ENCODE data around the gene CITED2.

Gene CITED2

DNA sequence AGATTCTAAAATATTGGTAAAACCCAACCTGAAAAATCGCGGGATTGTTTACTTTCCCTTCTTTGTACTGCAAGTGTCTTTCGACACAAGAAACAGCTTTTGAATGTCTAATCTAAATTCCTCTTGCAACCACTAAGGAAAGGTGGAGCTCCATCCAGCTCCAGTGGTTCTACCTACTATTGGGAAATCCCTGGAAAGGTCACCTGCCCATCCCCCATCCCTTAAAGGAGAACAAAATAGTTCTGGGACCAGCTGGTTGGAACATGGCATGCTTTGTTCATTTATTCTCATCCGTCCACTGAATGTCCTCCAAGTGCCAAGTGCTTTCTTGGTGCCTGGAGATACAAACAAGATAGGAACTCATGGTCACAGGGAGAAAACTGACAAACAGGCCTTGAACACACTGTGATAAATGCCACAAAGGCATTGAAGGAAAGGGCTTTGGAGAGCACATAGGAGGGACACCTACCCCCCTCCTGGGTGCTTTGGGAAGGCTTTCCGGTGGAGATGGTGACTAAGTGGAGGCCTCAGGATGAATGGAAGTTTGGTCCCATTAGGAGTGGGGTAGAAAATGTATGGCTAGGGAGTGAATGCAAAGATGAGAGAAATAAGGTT, 2.3 kb upstream of the CITED2 start:
- DNase-seq (ENCODE audit: low read depth) = peak; percentile 52

GRCh38 chr6:139376017-139376330, 1.5 kb upstream of the CITED2 start:
- peak; percentile 55 for DNase-seq (ENCODE audit: low read depth)
- no peak for TF ChIP-seq CTCF (conservative IDR thresholded peaks at IDR 0.05; ENCODE audit: control insufficient read depth, insufficient read depth, low read depth, low read length)
- peak overlapping the region; percentile 97 for H3K4me3 ChIP-seq (ENCODE audit: control insufficient read depth, low read depth, low read length)

More for the DNA sequence above, 2.3 kb upstream of the CITED2 start:
- H3K4me3 ChIP-seq (ENCODE audit: control insufficient read depth, low read depth, low read length) = no peak overlapping the region
- no peak for TF ChIP-seq CTCF (conservative IDR thresholded peaks at IDR 0.05; ENCODE audit: control insufficient read depth, insufficient read depth, low read depth, low read length)

DNA sequence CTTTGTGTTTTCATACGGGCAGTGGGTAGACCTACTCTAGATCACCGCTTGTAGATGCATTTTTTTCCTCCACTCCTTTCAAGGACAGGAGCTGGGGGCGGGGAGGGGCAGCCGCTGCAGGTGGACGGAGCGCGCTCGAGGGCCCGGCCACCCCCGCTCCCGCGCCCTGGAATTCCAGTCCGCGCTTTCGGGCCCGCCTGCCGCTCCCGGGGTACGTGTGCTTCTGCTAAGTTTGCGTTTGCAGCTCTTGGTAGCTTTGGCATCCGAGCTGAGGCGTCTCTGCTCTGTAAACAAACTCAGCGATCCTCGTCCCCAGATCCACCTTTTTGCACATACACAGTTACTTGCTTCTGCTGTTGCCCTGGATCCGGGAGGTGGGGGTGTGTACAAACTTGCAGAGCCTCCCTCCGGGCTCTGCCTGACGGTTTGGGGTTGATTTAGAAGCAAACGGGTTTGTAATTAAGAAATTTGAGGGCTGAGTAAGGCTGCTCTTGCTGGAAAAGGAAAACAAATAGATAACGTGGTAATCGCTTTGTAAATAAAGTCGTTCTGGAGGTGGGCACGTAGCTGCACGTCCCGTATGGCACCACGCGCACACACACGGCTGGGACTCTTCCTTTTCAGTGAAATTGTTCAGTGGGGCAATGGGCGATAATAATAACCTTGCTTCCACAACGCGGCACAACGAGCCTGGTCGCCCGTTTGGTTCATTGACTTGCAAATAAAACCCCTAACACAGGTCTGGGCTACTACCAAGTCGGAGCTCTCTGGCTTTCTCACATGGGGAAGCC, 973 bp upstream of the CITED2 start:
- TF ChIP-seq CTCF (conservative IDR thresholded peaks at IDR 0.05; ENCODE audit: control insufficient read depth, insufficient read depth, low read depth, low read length) = peak; percentile 11
- DNase-seq (ENCODE audit: low read depth) = peak; percentile 98
- H3K4me3 ChIP-seq (ENCODE audit: control insufficient read depth, low read depth, low read length) = peak overlapping the region; percentile 97

DNA sequence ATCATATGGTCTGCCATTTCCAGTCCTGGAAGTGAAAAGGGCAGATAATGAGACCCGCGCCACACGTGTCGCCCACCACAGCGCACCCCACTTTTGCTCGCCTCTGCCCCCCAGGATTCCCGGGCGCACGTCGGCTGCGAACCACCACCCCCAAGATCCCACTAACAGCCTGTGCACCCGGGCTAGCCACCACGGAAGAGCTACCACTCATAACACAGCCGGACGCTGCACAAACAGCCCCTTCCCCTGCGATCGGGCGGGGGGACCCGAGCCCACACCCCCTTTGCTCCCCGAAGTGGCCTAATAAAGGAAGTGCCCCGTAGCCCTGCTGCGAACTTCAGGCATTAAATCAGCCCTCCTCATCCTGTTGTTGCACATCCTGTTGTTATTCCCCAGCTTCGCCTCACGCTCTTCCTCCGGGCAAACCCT, 506 bp downstream of the CITED2 start:
- TF ChIP-seq CTCF (conservative IDR thresholded peaks at IDR 0.05; ENCODE audit: control insufficient read depth, insufficient read depth, low read depth, low read length) = no peak
- H3K4me3 ChIP-seq (ENCODE audit: control insufficient read depth, low read depth, low read length) = peak overlapping the region; percentile 97
- no peak for DNase-seq (ENCODE audit: low read depth)

- peak; percentile 36 for DNase-seq (ENCODE audit: low read depth)
- H3K4me3 ChIP-seq (ENCODE audit: control insufficient read depth, low read depth, low read length) = peak overlapping the region; percentile 97
- TF ChIP-seq CTCF (conservative IDR thresholded peaks at IDR 0.05; ENCODE audit: control insufficient read depth, insufficient read depth, low read depth, low read length) = no peak
Measured at GRCh38 chr6:139373154-139373927, 1.1 kb downstream of the CITED2 start.

DNA sequence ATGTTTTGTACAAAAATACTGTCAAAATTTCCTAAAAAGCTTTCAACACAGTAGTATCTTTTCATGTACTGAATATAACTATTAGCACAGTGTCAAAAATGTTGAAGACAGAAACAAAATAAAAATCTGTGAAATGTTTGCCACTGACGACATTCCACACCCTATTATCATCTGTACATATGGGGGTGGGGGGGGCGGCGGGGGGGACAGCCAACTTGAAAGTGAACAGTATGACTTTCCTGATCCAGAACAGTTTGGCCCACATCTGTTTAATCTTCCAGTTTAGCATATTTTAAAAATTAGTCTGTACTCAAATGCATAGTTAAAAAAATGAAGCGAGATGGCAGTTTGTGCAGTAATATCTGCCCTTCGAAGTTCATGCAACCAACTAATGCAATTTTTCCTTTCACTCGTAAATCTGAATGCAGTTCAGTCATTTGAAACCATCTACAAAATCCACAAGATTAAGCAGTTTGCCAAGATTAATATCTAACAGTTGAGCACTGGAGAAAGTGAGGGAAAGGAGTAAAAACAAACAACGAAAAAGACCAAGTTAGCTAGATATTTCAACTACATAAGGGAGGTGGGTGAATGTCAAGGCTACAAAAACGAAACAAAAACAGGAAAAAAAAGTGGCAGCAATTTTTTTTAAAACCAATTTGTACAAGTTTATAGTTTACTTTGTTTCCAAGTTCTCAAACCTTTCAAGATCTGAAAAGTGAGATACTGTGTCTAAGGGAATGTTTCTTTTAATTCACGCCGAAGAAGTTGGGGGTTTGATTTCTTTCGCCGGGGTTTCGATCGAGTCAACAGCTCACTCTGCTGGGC, 1.9 kb downstream of the CITED2 start:
- TF ChIP-seq CTCF (conservative IDR thresholded peaks at IDR 0.05; ENCODE audit: control insufficient read depth, insufficient read depth, low read depth, low read length) = no peak
- peak; percentile 41 for DNase-seq (ENCODE audit: low read depth)
- peak overlapping the region; percentile 97 for H3K4me3 ChIP-seq (ENCODE audit: control insufficient read depth, low read depth, low read length)

Measured in fibroblast of mammary gland (primary cell).